GM19035 (cell line): ENCODE data around the gene ZNF621.
"Not testable (repeated sequence)": the region's sequence is repeated elsewhere in the genome, so short reads cannot be mapped to it uniquely, and the experiment has no call there.

Experiments used
- ATAC-seq: cut with Tn5 transposase; IDR thresholded peaks from one replicate; pipeline ENCODE4 v1.9.1; 2021; ENCODE audit not compliant: unreplicated experiment

ZNF621 gene

GRCh38 chr3:40534283-40534682 lies 9.5 kb downstream of the ZNF621 start:
- no peak for ATAC-seq

DNA sequence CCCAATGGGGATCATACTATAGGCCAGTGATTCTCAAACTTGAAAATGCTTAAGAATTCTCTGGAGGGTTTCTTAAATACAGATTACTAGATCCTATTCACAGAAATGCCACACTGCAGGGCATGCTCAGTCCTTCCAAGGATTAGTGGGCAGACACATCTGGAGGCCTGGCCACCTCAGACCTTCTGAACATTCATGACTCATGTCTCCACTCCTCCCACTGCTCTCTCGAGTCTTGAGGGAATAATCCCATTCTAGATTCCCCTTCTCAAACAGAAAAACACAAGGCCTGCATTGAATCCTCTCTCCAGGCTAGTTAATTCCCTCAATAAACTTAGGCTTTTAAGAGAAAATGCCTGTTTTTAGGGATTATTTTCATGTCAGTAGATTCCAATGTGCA lies 22.1 kb downstream of the ZNF621 start:
- no peak for ATAC-seq

DNA sequence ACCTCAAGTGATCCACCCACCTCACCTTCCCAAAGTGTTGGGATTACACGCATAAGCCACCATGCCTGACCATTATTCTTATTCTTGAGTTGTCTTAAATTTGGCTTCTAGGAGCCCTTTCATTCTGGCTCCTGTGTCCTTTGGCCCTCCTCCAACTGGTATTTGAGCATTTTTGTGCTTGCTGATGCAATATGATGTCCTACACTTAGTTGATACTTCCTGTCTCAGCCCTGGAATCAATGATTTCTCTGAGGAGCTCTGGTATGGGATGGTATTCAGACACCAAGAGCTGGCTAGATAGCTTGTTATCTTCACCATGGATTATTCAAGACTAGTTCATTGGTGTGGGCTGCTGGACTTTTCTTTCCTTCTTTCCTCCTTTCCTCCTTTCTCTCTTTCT lies 25.4 kb downstream of the ZNF621 start:
- no peak for ATAC-seq

DNA sequence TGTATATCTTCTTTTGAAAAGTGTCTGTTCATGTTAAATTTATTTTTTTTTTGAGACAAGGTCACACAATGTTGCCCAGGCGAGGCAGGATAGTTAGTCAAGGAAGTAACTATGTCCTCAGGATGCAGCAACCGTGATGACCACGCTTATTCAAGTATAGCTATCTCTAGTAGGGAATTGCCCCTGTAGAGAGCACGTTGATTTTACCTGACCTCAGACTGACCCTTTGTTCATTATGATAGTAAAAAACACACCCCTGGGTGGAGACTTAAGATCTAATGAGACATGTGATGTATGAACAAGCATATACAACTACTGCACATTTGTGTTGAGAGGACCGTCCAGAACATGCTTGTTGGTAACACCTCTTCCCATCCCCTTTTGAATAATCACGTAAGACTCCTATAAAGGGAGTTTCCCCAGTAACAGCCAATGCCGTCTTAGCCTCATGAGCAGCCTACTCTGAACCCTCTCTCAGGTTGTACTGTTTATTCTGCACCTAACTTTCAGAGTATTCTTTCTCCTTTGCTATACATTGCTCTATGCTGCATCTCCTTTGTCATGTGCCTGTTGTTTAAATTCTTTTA lies 32.9 kb downstream of the ZNF621 start:
- no peak for ATAC-seq

DNA sequence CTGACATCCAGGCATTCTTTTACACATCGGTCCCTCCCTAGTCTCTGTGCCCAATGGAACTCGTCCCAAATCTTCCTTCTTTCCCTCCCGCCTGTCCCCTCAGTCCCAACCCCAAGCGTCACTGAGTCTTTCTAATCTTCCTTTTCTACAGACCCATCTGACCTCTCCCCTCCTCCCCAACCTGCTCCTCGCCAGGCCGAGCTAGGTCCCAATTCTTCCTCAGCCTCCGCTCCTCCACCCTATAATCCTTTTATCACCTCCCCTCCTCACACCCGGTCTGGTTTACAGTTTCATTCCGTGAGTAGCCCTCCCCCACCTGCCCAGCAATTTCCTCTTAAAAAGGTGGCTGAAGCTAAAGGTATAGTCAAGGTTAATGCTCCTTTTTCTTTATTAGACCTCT lies 37.7 kb downstream of the ZNF621 start:
- ATAC-seq: not testable (repeated sequence)

DNA sequence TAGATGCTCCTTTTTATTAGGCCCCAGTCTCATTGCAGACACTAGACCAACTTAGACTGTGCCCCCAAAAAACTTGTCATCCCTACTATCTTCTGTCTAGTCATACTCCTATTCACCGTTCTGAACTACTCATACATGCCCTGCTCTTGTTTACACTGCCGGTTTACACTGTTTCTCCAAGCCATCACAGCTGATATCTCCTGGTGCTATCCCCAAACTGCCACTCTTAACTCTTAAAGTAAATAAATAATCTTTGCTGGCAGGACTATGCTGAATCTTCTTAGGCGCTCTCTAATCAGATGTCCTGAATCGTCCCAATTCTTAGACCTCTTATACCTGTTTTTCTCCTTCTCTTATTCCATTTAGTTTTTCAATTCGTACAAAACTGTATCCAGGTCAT lies 40.9 kb downstream of the ZNF621 start:
- not testable (repeated sequence) for ATAC-seq

GRCh38 chr3:40566694-40567093 lies 41.9 kb downstream of the ZNF621 start:
- no peak for ATAC-seq

DNA sequence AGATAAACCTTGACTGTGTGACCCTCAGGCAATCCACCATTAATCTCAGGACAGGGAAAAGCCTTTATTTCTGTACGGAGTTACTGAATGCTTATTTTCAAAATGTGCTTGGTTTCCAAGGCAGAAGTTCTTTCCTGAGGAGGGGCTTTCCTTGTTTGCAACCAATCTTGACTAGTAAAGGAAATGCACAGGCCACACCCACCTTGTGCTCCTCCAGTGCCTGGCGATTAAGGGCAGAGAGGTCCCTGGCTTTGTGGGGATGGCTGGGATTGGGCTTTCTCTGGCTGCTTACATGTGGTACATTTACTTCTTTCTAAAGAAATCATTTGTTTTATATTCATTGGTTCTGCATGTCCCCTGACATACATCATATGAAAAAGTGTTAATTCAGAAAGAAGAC lies 47.8 kb downstream of the ZNF621 start:
- ATAC-seq: no peak

DNA sequence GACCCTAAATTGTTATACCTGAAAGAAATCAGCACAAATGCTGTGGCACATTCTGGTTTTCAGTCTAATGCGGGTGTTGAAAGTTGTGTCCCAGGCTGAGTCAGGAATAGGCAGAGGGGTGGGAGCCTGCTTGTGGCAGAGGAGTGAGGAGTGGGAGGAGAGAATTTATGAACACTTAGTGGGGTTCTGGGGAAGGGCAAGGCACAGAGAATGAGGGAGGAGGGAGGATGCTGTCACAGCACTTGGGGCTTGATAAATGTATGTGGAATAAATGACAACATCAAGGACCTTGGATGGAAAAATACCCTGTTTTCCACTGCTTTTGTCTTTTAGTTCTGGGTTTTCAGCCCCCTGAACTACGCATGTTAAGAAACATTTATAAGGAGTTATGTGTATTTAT lies 49.3 kb downstream of the ZNF621 start:
- ATAC-seq: no peak

DNA sequence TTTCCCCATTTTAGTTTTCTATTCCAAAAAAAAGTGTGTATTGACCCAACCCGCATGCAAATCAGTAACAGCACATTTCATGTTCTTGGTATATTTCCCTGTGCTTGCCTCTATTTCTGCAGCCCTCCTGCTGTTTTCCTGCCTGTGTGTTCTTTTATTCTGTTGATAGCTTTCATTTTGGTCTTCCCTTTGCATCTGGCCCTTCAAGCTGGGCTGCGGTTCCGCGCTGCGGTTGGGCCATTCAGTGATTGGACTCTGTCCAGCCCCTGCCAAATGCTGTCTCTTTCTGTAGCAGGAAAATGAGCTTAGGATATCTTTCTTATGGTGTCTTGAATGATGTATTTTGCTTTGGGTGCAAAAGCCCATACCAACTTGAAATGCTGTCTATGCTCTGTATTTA lies 49.9 kb downstream of the ZNF621 start:
- no peak for ATAC-seq

- no peak for ATAC-seq
Measured at GRCh38 chr3:40576396-40576795, 51.6 kb downstream of the ZNF621 start.

DNA sequence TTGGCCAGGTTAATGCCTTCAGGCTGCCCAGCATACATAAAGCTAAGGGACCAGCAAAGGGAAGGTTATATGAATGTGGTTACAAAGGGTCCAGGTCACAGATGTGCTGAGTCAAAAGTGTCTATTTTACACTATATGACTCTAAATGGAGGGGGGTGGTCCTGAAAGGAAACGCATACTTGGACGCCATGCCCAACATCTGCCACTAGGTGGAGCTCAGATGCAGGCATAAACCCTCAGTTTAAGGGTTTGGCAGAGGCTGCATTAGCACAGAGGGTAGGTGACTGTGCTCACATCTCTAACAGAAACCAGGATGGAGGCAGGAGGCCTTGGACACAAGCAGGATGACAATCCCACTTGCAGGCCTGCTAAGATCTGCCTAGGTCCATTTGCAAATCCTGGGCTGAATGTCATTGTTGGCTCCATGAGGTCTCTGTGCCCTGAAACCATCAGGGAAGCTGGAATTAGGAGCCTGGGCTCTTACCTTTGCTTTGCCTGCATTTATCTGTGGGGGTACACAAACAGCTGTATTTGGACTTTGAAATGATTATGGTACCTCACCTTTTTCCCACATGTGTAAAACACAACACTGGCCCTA lies 55.8 kb downstream of the ZNF621 start:
- no peak for ATAC-seq

DNA sequence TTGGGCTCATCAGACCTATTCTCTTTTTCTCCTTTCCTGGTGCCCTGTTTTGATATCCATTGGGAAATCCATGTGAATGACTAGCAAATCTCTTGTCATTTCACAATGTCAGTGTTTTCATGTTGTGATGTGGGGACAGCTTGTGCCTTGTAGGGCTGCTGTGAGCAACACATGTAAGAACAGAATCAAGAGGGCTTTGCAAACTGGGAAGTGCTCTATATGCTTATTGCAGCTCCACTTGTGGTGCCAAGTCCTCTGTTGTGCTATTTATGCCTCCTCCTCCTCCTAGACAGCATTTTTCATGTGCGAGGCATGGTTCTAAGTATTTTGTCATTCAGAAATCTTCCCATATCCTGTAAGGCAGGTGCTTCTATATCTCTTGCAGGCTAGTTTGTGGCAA lies 56.4 kb downstream of the ZNF621 start:
- no peak for ATAC-seq

DNA sequence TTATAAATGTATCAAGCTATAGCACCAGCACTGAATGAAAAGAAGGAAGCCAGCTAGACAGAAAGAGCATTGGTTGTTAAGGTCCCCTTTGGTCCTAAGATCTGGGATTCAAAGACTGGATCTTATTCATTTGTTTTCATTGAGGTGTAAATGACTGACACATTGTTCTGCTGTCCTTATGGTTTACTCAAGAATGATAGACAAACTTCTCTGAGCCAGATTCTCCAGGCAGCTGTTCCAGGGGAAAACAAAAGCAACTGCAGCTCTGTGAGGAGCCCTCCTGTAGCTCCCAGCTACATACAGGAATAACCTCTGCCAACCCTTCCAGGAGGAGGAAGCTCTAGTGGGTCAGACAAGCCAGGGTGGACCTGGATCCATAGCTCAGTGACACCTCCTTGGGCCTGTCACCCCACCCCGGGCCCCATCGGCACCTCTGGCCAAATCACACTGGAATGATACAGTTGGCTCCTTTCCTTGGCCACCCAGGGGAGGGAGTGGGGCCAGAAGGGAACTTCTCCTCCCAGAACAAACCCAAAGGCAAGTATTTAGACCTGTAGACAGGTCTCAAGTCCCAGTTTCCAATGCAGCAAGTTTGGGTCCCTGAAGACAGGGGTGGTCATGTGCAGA lies 57.8 kb downstream of the ZNF621 start:
- no peak for ATAC-seq

GRCh38 chr3:40583691-40584090 lies 58.9 kb downstream of the ZNF621 start:
- ATAC-seq: no peak

GRCh38 chr3:40584625-40585189 lies 59.9 kb downstream of the ZNF621 start:
- peak; percentile 72 for ATAC-seq

DNA sequence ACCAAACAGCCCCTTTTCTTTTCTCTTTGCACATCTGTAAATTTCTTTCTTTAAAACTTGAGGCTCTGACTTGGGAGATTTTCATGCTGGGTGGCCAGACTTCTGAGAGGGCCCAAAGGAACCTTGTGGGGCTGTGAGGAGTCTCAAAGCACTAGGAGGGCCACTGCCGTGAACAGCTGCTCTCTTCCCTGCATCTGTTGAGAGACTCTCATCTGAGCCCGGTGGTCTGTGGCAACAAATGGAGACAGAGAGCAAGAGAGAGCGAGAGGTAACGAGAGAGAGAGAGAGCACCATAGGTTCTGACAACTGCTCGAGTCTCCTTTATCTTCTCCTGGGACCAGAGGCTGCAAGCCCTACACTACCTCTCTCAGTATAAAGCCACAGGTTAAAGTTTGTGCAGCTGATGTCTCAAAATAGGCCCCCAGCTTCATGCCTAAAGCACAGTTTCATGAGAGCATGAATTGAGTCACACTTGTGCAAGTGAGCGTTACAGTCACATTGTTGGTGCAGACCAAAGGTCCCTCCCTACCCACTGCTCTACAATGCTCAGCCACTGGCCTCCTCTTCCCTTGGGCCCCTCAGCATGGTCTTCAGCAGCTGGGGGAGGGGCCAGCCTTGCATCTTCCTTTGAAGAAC lies 60.7 kb downstream of the ZNF621 start:
- no peak for ATAC-seq

GRCh38 chr3:40586901-40587300 lies 62.1 kb downstream of the ZNF621 start:
- ATAC-seq: no peak

DNA sequence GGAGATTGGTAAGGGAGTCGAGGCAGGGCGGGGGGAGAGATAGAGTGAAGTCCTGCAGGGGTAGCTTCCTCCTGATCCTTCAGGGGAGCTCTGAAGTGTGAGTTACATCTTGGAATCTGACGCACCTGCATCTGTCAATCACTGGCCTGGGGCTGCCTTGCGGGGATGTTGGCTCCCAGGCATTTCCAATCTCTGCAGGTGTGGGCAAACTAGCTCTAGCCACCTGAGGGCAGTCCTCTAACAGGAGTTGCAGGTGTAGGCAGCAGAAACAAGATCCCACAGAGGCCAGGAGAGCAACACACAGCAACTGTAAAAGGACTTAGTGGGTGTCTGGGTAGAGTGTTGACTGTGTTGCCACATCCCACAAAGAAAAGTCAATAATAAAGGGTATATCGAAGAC lies 63.6 kb downstream of the ZNF621 start:
- no peak for ATAC-seq
